H1 (cell line): ENCODE data around the gene LCLAT1. TPM values are rescaled to one million over a fixed set of nuclear protein-coding genes. Genes with fewer than 3 reads are reported as not detected.

ENCODE experiments used
- CHD7 ChIP-seq: fragments of 300-600 bp; sonication (generic); IDR thresholded peaks from 2 replicates; pipeline ENCODE4 v1.7.1; 2012; ENCODE audit warnings: low read length, moderate library complexity, mild to moderate bottlenecking, inconsistent platforms; ENCODE audit not compliant: insufficient replicate concordance
- KDM5A ChIP-seq: fragments of 200-600 bp; IDR thresholded peaks from 2 replicates; pipeline ENCODE4 v1.7.1; 2012; ENCODE audit warnings: mild to moderate bottlenecking, low read length, inconsistent platforms, mixed read lengths
- MAX ChIP-seq: IDR thresholded peaks from 2 replicates; pipeline ENCODE4 v1.6.1; 2012; ENCODE audit warnings: inconsistent platforms
- NRF1 ChIP-seq: IDR thresholded peaks from 2 replicates; pipeline ENCODE4 v1.6.1; 2011; ENCODE audit warnings: mild to moderate bottlenecking, low read depth, low read length, improper control_type of control experiment
- polyA plus RNA-seq, 7 experiments: library from polyadenylated mRNA; depleted of rRNA in 3 of 7; stranded (reverse) in 5 of 7; unstranded in 2 of 7; fragments of >200 nt in 5 of 7; fragments of 200-250 nt in 2 of 7; gene quantifications; 1 replicate in 5 of 7; 2 replicates in 1 of 7; 4 replicates in 1 of 7; pipeline versions ENCODE4 v1.2.1 to v1.2.3, GENCODE V29; 2011 to 2013; ENCODE audit warnings: missing spikeins in 2 of 7, mixed read lengths in 2 of 7
- total RNA-seq: library from RNA; stranded (reverse); fragmentation: NEBNext Ultra II Directional; extraction: Animal tissue kit (Norgen Biotek cat#: 25700); gene quantifications from 2 replicates; pipeline ENCODE4 v1.2.1, GENCODE V29; 2021

The LCLAT1 gene
- total and polyA plus RNA-seq, 2 of the 8 experiments (the other 6 are each of a cell fraction or from before 2014, with no cell fraction given), result 7.6 to 22.0 TPM

GRCh38 chr2:30475542-30475941 is 28.5 kb downstream of the LCLAT1 start (continued):
- TF ChIP-seq CHD7, result no peak
- TF ChIP-seq MAX, result no peak
- TF ChIP-seq KDM5A, result no peak
- TF ChIP-seq NRF1, result no peak
